ENCODE measurements around the gene IL6ST.

Gene IL6ST

DNA sequence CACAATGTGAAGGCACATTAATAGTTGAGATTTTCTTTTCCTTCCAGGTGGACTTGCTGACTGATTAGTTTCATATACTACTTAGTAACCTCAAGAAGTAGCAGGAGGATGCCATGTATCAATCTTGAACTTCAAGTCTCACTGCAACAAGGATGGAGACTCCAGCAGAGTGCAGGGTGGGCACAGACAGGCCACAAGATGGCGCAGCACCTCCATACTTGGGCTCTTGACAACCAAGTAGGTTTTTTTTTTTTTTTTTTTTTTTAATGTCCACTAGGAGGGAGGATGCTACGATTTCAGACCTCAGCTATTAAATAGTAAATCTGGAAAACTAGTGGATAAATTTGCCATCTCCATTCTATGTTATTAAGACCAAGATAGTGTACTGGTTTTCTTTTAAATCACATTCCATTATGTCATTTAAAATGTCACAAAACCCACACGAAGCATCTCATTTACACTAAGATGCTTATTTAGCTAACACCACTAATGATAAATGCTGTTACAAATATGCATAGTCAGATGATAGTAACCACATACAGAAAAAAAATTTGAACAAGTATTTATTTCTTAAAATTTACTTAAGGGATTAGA, 58.6 kb downstream of the IL6ST start:
- DNase-seq (ENCODE audit: low spot score) (no peak), ATAC-seq (ENCODE audit: low read depth) (peak; percentile 81)
- no peak overlapping the region for H3K4me3 ChIP-seq (ENCODE audit: severe bottlenecking)
- no peaks in the 10 kb centered on the region for H3K27me3 ChIP-seq (ENCODE audit: insufficient read depth, poor library complexity, severe bottlenecking)
- no peaks in the 10 kb centered on the region for H3K9me3 ChIP-seq (ENCODE audit: severe bottlenecking)
- H3K4me1 ChIP-seq (ENCODE audit: insufficient read depth, poor library complexity, severe bottlenecking) = no peaks in the 10 kb centered on the region
- no peak overlapping the region for H3K27ac ChIP-seq (ENCODE audit: poor library complexity, severe bottlenecking)
- peaks cover 34% of the 10 kb centered on the region for H3K36me3 ChIP-seq (ENCODE audit: low read depth)
- TF ChIP-seq, protein P1, sequence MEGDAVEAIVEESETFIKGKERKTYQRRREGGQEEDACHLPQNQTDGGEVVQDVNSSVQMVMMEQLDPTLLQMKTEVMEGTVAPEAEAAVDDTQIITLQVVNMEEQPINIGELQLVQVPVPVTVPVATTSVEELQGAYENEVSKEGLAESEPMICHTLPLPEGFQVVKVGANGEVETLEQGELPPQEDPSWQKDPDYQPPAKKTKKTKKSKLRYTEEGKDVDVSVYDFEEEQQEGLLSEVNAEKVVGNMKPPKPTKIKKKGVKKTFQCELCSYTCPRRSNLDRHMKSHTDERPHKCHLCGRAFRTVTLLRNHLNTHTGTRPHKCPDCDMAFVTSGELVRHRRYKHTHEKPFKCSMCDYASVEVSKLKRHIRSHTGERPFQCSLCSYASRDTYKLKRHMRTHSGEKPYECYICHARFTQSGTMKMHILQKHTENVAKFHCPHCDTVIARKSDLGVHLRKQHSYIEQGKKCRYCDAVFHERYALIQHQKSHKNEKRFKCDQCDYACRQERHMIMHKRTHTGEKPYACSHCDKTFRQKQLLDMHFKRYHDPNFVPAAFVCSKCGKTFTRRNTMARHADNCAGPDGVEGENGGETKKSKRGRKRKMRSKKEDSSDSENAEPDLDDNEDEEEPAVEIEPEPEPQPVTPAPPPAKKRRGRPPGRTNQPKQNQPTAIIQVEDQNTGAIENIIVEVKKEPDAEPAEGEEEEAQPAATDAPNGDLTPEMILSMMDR (IDR thresholded peaks at IDR 0.05; ENCODE audit: poor library complexity, severe bottlenecking) = peak; percentile 99

DNA sequence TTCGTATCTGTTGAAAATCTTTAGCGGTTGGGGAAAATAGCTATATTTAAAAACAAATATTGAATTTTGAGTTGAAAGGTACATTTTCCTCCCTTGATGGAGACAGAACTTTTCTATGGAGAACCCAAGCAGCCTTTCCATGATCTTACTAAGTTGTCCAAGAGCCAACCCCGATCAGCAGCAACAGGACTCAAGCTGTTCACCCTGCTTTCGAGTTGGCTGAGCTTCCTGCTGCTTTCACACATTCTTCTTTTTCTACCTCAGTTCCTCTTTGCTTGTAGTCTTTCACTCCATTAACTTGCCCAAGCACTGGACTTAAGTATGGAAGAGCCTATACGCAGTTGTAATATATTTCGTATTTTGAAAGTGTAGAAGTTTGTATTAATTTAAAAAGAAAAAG, 59.4 kb downstream of the IL6ST start:
- DNase-seq (ENCODE audit: low spot score) (no peak), ATAC-seq (ENCODE audit: low read depth) (no peak)
- Histone ChIP-seq H3K27me3 (ENCODE audit: insufficient read depth, poor library complexity, severe bottlenecking) (no peaks in the 10 kb centered on the region), H3K4me3 (ENCODE audit: severe bottlenecking) (no peak overlapping the region), H3K4me1 (ENCODE audit: insufficient read depth, poor library complexity, severe bottlenecking) (no peaks in the 10 kb centered on the region), H3K9me3 (ENCODE audit: severe bottlenecking) (no peaks in the 10 kb centered on the region), H3K36me3 (ENCODE audit: low read depth) (peaks cover 26% of the 10 kb centered on the region), H3K27ac (ENCODE audit: poor library complexity, severe bottlenecking) (no peak overlapping the region)
- TF ChIP-seq, protein P1 (IDR thresholded peaks at IDR 0.05; ENCODE audit: poor library complexity, severe bottlenecking) = no peak

DNA sequence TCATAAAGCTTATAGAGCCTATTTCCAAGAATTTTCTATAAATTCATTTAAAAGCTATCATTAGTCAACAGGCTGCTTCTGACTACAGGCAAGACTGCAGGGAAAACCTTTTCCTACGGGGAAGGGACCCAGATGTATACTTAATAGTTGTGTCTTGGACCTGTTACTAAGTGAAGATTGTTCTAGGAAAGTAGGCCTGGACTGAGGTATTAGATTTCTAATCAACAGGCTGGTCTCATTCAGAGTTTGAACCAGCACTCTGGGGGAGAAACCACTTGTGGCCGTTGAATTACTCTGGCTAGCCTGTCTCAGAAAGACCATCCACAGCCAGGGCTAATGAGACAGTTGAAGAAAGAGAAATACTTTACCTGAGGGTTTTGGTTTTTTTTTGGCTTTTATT, 60.0 kb downstream of the IL6ST start:
- DNase-seq (ENCODE audit: low spot score) (no peak), ATAC-seq (ENCODE audit: low read depth) (no peak)
- Histone ChIP-seq H3K27ac (ENCODE audit: poor library complexity, severe bottlenecking) (no peak overlapping the region), H3K4me3 (ENCODE audit: severe bottlenecking) (no peak overlapping the region), H3K9me3 (ENCODE audit: severe bottlenecking) (no peaks in the 10 kb centered on the region), H3K4me1 (ENCODE audit: insufficient read depth, poor library complexity, severe bottlenecking) (no peaks in the 10 kb centered on the region), H3K36me3 (ENCODE audit: low read depth) (peaks cover 21% of the 10 kb centered on the region), H3K27me3 (ENCODE audit: insufficient read depth, poor library complexity, severe bottlenecking) (no peaks in the 10 kb centered on the region)
- TF ChIP-seq, protein P1 (IDR thresholded peaks at IDR 0.05; ENCODE audit: poor library complexity, severe bottlenecking) = no peak

DNA sequence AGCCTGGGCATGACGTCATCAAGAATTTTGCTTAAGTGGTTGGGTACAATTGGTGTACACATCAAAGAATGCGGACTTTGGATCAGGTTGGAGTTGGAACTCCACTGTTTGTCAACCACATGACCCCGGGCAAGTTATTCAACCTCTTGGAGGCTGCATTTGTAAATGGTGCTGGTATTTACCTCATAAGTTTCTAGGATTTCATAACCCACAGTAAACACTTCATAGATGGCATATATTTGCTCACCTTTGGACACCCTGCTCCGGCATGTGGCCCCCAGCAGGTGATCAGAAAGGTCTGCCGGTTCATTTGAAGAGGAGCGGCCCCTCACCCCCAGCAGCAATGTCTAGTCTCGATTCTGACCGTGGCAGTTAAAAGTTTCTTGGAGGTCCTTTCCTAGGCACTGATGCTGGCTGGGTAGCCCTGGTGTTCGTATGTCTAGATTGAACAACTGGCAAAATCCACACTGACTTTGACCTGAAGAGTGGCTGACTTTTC, 60.6 kb downstream of the IL6ST start:
- no peaks in the 10 kb centered on the region for H3K4me1 ChIP-seq (ENCODE audit: insufficient read depth, poor library complexity, severe bottlenecking)
- 0 out of 3 replicates have a peak, but pooled peaks have one; percentile 11 for ATAC-seq (ENCODE audit: low read depth)
- H3K36me3 ChIP-seq (ENCODE audit: low read depth) = peaks cover 16% of the 10 kb centered on the region
- H3K27ac ChIP-seq (ENCODE audit: poor library complexity, severe bottlenecking) = no peak overlapping the region
- no peaks in the 10 kb centered on the region for H3K27me3 ChIP-seq (ENCODE audit: insufficient read depth, poor library complexity, severe bottlenecking)
- H3K4me3 ChIP-seq (ENCODE audit: severe bottlenecking) = no peak overlapping the region
- TF ChIP-seq, protein P1 (IDR thresholded peaks at IDR 0.05; ENCODE audit: poor library complexity, severe bottlenecking) = no peak
- no peaks in the 10 kb centered on the region for H3K9me3 ChIP-seq (ENCODE audit: severe bottlenecking)
- DNase-seq (ENCODE audit: low spot score) = no peak

DNA sequence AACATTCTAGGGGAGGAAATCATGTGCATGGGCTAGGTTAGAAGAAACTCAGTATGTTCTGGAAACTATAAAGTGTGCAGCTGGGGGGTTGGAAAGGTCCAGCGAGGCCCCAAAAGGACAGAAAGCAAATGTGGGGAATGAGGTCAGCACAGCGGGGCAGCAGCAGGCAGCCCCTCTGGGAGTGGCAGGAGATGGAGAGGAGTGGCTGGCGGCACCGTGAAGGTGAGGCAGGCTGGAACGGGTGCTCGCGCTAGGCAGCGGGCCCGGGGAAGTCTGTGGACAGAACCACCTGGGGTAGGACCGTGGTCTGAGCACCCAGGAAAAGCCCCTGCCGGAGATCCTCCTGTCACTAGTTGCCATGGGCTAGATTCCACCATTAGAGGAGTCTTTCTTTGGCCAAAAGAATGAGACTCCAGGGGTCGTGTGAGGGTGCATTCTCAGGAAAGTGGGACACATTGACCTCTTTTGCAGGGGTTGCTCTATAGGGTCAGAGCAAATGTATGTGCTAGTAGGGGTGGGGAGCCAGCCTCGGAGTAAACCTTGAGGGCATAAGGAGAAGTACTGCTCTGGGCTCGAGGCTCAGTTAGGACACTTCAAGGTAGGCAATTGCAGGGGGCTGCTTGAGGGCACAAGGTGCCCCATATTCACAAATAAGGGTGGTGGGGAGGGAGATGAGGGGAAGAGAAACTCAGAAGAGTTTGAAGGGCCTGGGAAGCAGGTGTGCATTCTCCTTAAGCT, 61.2 kb downstream of the IL6ST start:
- Histone ChIP-seq H3K27me3 (ENCODE audit: insufficient read depth, poor library complexity, severe bottlenecking) (no peaks in the 10 kb centered on the region), H3K36me3 (ENCODE audit: low read depth) (peaks cover 10% of the 10 kb centered on the region), H3K9me3 (ENCODE audit: severe bottlenecking) (no peaks in the 10 kb centered on the region), H3K4me1 (ENCODE audit: insufficient read depth, poor library complexity, severe bottlenecking) (no peaks in the 10 kb centered on the region), H3K4me3 (ENCODE audit: severe bottlenecking) (no peak overlapping the region), H3K27ac (ENCODE audit: poor library complexity, severe bottlenecking) (no peak overlapping the region)
- no peak for DNase-seq (ENCODE audit: low spot score)
- TF ChIP-seq, protein P1 (IDR thresholded peaks at IDR 0.05; ENCODE audit: poor library complexity, severe bottlenecking) = no peak
- no peak for ATAC-seq (ENCODE audit: low read depth)

Data from RWPE2 (cell line).